Activated T-cell treated with anti-CD3 and anti-CD28 coated beads for 4 hours (primary cell): ENCODE measurements around the gene C1orf35.
"Not testable (repeated sequence)": the region's sequence is repeated elsewhere in the genome, so short reads cannot be mapped to it uniquely, and the experiment has no call there.

Experiments used
- DNase-seq: peaks from one replicate; pipeline ENCODE4 v3.0.0-alpha.2; 2020

Gene C1orf35

GRCh38 chr1:228142155-228142691 lies 39.1 kb upstream of the C1orf35 start:
- no peak for DNase-seq

- DNase-seq, result no peak
Measured at GRCh38 chr1:228141226-228142044, 38.3 kb upstream of the C1orf35 start.

- no peak for DNase-seq
Measured at GRCh38 chr1:228140724-228141225, 37.6 kb upstream of the C1orf35 start.

- DNase-seq, result peak; percentile 99
Measured at GRCh38 chr1:228139931-228140723, 37.0 kb upstream of the C1orf35 start, which contains the start of gene GUK1. GUK1 (plus strand) TSS chr1:228140279; CDS start chr1:228140303, 24 bp downstream.

- DNase-seq, result no peak
Measured at GRCh38 chr1:228139406-228139930, 36.3 kb upstream of the C1orf35 start.

GRCh38 chr1:228136901-228137300 lies 33.8 kb upstream of the C1orf35 start:
- DNase-seq, result no peak

GRCh38 chr1:228134591-228134990 lies 31.5 kb upstream of the C1orf35 start:
- no peak for DNase-seq

GRCh38 chr1:228131766-228132165 lies 28.6 kb upstream of the C1orf35 start:
- DNase-seq, result no peak

GRCh38 chr1:228125185-228125584 lies 22.1 kb upstream of the C1orf35 start:
- no peak for DNase-seq

GRCh38 chr1:228123505-228123904 lies 20.4 kb upstream of the C1orf35 start:
- DNase-seq, result no peak

GRCh38 chr1:228122921-228123441 lies 19.9 kb upstream of the C1orf35 start:
- no peak for DNase-seq

- no peak for DNase-seq
Measured at GRCh38 chr1:228120857-228121489, 17.8 kb upstream of the C1orf35 start.

GRCh38 chr1:228120351-228120750 lies 17.2 kb upstream of the C1orf35 start:
- no peak for DNase-seq

- no peak for DNase-seq
Measured at GRCh38 chr1:228118040-228118439, 14.9 kb upstream of the C1orf35 start.

GRCh38 chr1:228117335-228117734 lies 14.2 kb upstream of the C1orf35 start:
- no peak for DNase-seq

GRCh38 chr1:228114827-228115226 lies 11.7 kb upstream of the C1orf35 start:
- no peak for DNase-seq

GRCh38 chr1:228112617-228113016 lies 9.5 kb upstream of the C1orf35 start:
- DNase-seq, result no peak

GRCh38 chr1:228112167-228112566 lies 9.0 kb upstream of the C1orf35 start:
- DNase-seq, result no peak

- not testable (repeated sequence) for DNase-seq
Measured at GRCh38 chr1:228111315-228111714, 8.2 kb upstream of the C1orf35 start.

- no peak for DNase-seq
Measured at GRCh38 chr1:228110556-228110955, 7.4 kb upstream of the C1orf35 start.

- no peak for DNase-seq
Measured at GRCh38 chr1:228109962-228110488, 6.9 kb upstream of the C1orf35 start.
